GM19372 (cell line): ENCODE results near the gene PEX11G.

Experiments
- ATAC-seq: cut with Tn5 transposase; IDR thresholded peaks from one replicate; pipeline ENCODE4 v1.9.1; 2021; ENCODE audit warnings: mild to moderate bottlenecking, low read depth, moderate library complexity; ENCODE audit not compliant: unreplicated experiment

Gene PEX11G

GRCh38 chr19:7522072-7522922 is 33.5 kb upstream of the PEX11G start, which contains the start of gene MCOLN1:
Gene MCOLN1, plus strand, starts transcription at chr19:7522624. Its CDS starts 127 bp downstream, at chr19:7522751.
- ATAC-seq: peak; percentile 94

- ATAC-seq: no peak
Measured at GRCh38 chr19:7521551-7522071, 32.8 kb upstream of the PEX11G start.

DNA sequence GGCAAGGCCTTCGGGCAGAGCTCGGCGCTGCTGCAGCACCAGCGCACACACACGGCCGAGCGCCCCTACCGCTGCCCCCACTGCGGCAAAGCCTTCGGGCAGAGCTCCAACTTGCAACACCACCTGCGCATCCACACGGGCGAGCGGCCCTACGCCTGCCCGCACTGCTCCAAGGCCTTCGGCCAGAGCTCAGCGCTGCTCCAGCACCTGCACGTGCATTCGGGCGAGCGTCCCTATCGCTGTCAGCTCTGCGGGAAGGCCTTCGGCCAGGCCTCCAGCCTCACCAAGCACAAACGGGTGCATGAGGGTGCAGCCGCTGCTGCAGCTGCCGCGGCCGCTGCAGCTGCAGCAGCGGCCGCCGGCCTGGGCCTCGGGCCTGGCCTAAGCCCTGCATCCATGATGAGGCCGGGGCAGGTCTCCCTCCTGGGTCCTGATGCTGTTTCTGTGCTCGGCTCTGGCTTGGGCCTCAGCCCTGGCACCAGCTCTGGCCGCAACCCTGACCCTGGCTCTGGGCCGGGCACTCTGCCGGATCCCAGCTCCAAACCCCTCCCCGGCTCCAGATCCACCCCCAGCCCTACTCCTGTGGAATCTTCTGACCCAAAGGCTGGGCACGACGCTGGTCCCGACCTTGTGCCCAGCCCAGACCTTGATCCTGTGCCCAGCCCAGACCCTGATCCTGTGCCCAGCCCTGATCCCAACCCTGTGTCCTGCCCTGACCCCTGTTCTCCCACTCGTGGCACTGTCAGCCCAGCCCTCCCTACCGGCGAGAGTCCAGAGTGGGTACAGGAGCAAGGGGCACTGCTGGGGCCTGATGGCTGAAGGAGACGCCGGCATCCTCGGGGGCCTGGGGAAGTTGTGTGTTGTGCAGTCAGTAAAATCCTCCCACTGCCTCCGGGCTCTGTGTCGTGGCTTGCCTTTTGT is 31.6 kb upstream of the PEX11G start:
- no peak for ATAC-seq

GRCh38 chr19:7519361-7520130 is 30.7 kb upstream of the PEX11G start:
- ATAC-seq: no peak

DNA sequence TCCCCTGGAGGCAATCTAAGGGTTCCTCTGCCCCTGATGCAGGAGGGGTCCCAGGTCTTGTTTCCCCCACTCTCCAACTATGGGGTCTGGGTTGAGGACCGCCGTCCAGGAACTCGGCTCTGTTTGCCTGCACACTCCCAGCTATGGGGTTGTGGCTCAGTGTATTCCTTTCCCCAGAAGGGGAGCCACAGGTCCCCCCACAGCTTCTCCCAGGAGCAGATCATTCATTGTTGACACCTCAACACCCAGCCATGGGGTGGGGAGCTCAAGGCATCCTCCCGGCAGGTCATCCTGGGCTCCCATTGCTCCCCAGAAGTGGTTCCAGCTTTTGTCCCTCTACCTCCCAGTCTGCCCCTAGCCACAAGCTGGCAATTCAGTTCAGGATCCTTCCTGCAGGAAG is 28.0 kb upstream of the PEX11G start:
- ATAC-seq: no peak

DNA sequence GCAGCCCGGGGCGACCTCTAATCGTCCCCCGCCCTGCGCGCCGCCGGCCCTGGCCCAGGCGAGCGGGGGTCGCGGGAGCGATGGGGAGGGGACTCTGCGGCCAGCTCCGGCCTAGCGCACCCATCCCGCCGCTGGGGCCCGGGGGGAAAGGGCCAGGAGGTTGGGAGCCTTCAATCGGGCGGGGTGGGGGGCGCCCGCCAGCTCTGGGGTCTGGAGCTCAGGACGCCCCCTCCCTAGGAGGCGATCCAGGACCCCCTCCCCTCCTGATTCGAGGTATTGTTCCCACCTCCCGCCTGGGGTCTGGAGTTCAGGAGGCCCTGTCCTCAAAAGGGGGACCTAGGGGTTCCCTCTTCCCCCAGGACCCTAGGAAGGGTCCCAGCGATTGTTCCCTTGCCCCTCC is 27.5 kb upstream of the PEX11G start:
- ATAC-seq: no peak

DNA sequence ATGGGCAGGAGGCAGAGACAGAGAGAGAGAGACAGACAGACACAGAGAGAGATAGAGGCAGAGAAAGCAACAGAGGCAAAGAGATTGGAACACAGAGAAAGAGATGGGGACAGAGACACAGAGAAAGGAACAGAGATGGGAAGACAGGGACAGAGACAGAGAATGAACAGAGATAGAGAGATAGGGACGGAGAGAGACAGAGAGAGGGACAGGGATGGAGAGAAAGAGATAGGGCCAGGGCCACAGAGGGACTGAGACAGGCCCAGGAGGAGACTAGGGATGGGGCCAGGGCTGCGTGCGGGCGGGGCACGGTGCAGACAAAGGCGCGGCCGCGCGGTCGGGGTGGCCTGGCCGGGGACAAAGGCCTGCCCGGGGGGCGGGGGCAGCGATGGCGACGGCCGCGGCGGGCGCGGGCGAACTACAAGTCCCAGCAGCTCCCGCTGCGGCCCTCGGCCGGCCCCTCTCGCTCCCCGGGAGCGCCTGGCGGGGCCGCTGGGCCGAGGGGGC is 26.9 kb upstream of the PEX11G start, which contains the start of gene ZNF358:
ZNF358 (plus strand) TSS at position 459 of the 507 bp plus-strand sequence. CDS start 3,140 bp downstream, outside the sequence.
- no peak for ATAC-seq

DNA sequence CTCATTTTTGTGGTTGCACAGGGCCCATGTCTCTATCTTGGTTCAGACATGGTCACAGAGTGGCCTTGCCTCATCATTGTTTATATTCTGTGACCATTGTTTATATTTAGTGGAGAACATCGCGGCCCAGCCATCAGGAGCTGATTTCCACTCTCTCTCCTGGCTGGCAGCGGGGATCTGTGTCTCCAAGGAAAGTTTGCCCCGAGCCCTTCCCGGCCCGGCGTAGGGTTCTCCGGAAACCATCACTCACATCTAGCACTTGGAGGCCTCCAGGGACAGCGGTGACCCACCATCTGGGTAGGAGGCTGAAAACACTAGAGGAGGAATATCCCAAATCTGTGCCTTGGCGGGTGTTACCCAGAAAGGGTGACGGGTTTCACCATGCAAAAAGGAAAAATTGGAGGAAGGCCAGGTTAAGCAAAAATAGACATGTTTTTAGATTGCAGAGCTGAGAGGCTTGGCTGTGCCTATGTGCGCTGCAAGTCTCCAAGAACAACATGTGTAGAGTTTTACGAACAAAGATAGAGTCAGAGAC is 26.3 kb upstream of the PEX11G start:
- no peak for ATAC-seq

GRCh38 chr19:7513809-7514642 is 25.2 kb upstream of the PEX11G start:
- no peak for ATAC-seq

DNA sequence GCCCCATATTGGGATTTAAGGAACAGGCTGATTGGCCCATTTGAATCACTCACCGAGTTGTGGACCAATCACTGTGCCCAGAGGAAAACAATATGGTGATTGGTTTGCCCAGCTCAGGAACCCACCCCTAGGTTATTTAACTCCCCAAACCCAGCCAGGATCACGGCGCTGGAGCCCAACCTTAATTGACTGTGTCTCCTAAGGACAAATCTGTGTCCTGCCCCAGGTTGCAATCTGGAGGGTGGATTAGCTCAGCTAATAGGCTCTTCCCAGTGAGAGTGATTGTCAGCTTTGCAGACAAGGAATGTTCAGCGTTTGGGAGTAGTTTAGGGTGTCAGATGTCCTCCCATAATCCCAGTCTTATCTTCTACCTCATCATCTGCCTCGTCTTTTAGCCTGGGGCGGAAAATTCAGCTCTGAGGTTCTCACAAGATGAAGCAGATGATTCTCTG is 23.6 kb upstream of the PEX11G start:
- ATAC-seq: no peak

- no peak for ATAC-seq
Measured at GRCh38 chr19:7509625-7510024, 20.8 kb upstream of the PEX11G start.

- no peak for ATAC-seq
Measured at GRCh38 chr19:7507884-7508283, 19.0 kb upstream of the PEX11G start.

GRCh38 chr19:7506385-7507328 is 17.8 kb upstream of the PEX11G start:
- ATAC-seq: no peak

DNA sequence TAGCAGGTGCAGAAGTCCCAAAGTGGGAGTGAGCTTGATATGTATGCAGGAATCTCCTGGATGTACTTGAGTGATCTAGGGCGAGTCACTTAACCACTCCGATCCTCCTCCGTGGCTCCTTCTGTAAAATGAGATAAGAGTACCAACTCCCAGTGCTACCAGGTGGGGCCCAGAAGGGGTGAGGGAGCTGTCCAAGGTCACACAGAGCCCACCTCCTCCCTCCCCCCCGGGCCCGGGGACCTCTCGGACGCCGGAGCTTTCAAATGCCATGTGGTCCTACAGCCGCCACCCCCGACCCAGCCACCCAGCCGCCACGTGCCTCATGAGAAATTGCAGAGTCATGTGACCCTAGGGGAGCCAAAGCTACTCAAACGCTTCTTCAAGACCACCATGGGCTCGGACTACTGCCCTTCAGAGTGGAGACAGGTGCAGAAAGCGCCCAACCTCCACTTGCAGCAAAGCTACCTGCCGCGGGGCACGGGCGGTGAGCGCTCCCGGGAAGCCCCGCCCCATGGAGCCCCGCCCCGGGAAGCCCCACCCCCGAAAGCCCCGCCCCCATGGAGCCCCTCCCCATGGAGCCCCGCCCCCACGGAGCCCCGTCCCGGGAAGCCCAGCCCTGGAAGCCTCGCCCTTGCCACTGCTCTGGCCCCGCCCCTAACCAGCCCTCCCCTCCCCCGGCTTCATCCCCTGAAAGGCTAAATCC is 17.0 kb upstream of the PEX11G start:
- no peak for ATAC-seq

GRCh38 chr19:7505288-7505681 is 16.4 kb upstream of the PEX11G start:
- no peak for ATAC-seq

GRCh38 chr19:7504684-7505083 is 15.8 kb upstream of the PEX11G start:
- ATAC-seq: no peak

GRCh38 chr19:7502552-7502951 is 13.7 kb upstream of the PEX11G start:
- ATAC-seq: no peak
